HEK293 (cell line): ENCODE results near the gene KCNJ16.

ENCODE experiments used
- CTCF ChIA-PET: fragments of 350-600 bp; formaldehyde crosslinking; extraction: SDS; loops from one replicate; lab custom pipeline; 2021; ENCODE audit warnings: antibody characterized with exemption; lab: Yijun Ruan, JAX
- POLR2A ChIA-PET: fragments of 300-600 bp; formaldehyde crosslinking; extraction: SDS; loops from one replicate; lab custom pipeline; 2020; ENCODE audit warnings: antibody characterized with exemption, inconsistent platforms; lab: Yijun Ruan, JAX
- H3K27ac ChIP-seq: fragments of 200-500 bp; sonication (Bioruptor generic); 2 replicates; pipeline ENCODE4 v1.5.1; 2014; ENCODE audit warnings: low read depth, low read length, control low read depth, inconsistent platforms; ENCODE audit errors: extremely low read depth
- H3K36me3 ChIP-seq, 2 experiments: fragments of 200-500 bp in 1 of 2; sonication (Bioruptor generic) in 1 of 2; 1 replicate in 1 of 2; 2 replicates in 1 of 2; pipeline ENCODE4 v1.5.1; 2014 to 2017; ENCODE audit warnings: inconsistent platforms in 2 of 2, low read length in 2 of 2; ENCODE audit not compliant: control insufficient read depth in 2 of 2, insufficient read depth in 1 of 2
- H3K4me1 ChIP-seq: fragments of 200-500 bp; sonication (Bioruptor generic); 2 replicates; pipeline ENCODE4 v1.5.1; 2014; ENCODE audit warnings: mild to moderate bottlenecking, low read length, inconsistent platforms; ENCODE audit not compliant: control insufficient read depth, insufficient read depth
- H3K4me3 ChIP-seq: 2 replicates; pipeline ENCODE4 v1.5.1; 2011; ENCODE audit warnings: low read depth, mild to moderate bottlenecking, control low read depth, low read length, moderate library complexity
- H3K9me3 ChIP-seq: fragments of 200-500 bp; sonication (Bioruptor generic); 2 replicates; pipeline ENCODE4 v1.5.1; 2014; ENCODE audit warnings: low read depth, low read length, inconsistent platforms; ENCODE audit not compliant: control insufficient read depth, insufficient read depth
- KLF1 ChIP-seq: fragments of 450-650 bp; formaldehyde crosslinking; IDR thresholded peaks from 2 replicates; pipeline ENCODE4 v1.5.1; 2016; ENCODE audit warnings: missing biosample characterization, missing genetic modification characterization
- PRDM10 ChIP-seq: fragments of 450-650 bp; formaldehyde crosslinking; IDR thresholded peaks from 2 replicates; pipeline ENCODE4 v1.5.1; 2016; ENCODE audit warnings: missing biosample characterization, missing genetic modification characterization
- PRDM6 ChIP-seq: fragments of 450-650 bp; formaldehyde crosslinking; IDR thresholded peaks from 2 replicates; pipeline ENCODE4 v1.5.1; 2017; ENCODE audit warnings: missing biosample characterization, missing genetic modification characterization
- SCRT1 ChIP-seq: fragments of 450-650 bp; formaldehyde crosslinking; IDR thresholded peaks from 2 replicates; pipeline ENCODE4 v1.5.1; 2016; ENCODE audit warnings: missing biosample characterization, missing genetic modification characterization, borderline replicate concordance
- YY2 ChIP-seq: fragments of 450-650 bp; formaldehyde crosslinking; IDR thresholded peaks from 2 replicates; pipeline ENCODE4 v1.5.1; 2016; ENCODE audit warnings: missing biosample characterization, missing genetic modification characterization
- ZBTB11 ChIP-seq: fragments of 450-650 bp; formaldehyde crosslinking; conservative IDR thresholded peaks from 2 replicates; pipeline ENCODE4 v1.5.1; 2016; ENCODE audit warnings: low read depth, missing biosample characterization, missing genetic modification characterization
- ZFP3 ChIP-seq: fragments of 450-650 bp; formaldehyde crosslinking; IDR thresholded peaks from 2 replicates; pipeline ENCODE4 v1.5.1; 2016; ENCODE audit warnings: low read depth, missing biosample characterization, missing genetic modification characterization
- ZNF112 ChIP-seq: fragments of 450-650 bp; formaldehyde crosslinking; IDR thresholded peaks from 2 replicates; pipeline ENCODE4 v1.5.0; 2017; ENCODE audit warnings: missing biosample characterization, missing genetic modification characterization
- ZNF121 ChIP-seq: fragments of 450-650 bp; formaldehyde crosslinking; IDR thresholded peaks from 2 replicates; pipeline ENCODE4 v1.5.1; 2016; ENCODE audit warnings: missing biosample characterization, missing genetic modification characterization
- ZNF157 ChIP-seq: fragments of 450-650 bp; formaldehyde crosslinking; IDR thresholded peaks from 2 replicates; pipeline ENCODE4 v1.5.1; 2016; ENCODE audit warnings: missing biosample characterization, missing genetic modification characterization
- ZNF19 ChIP-seq: fragments of 450-650 bp; formaldehyde crosslinking; IDR thresholded peaks from 2 replicates; pipeline ENCODE4; 2016; ENCODE audit warnings: missing biosample characterization, missing genetic modification characterization, low read depth
- ZNF341 ChIP-seq: fragments of 450-650 bp; formaldehyde crosslinking; IDR thresholded peaks from 2 replicates; pipeline ENCODE4; 2016; ENCODE audit warnings: low read depth, missing biosample characterization, missing genetic modification characterization
- ZNF426 ChIP-seq: fragments of 450-650 bp; formaldehyde crosslinking; IDR thresholded peaks from 2 replicates; pipeline ENCODE4 v1.5.1; 2017; ENCODE audit warnings: missing biosample characterization, missing genetic modification characterization, mild to moderate bottlenecking, inconsistent platforms, moderate library complexity
- ZNF501 ChIP-seq: fragments of 450-650 bp; formaldehyde crosslinking; IDR thresholded peaks from 2 replicates; pipeline ENCODE4 v1.5.1; 2016; ENCODE audit warnings: missing biosample characterization, missing genetic modification characterization
- ZNF561 ChIP-seq: fragments of 450-650 bp; IDR thresholded peaks from 2 replicates; pipeline ENCODE4 v1.5.1; 2018; ENCODE audit warnings: missing biosample characterization, missing genetic modification characterization, borderline replicate concordance
- ZNF571 ChIP-seq: fragments of 450-650 bp; formaldehyde crosslinking; IDR thresholded peaks from 2 replicates; pipeline ENCODE4 v1.5.0; 2017; ENCODE audit warnings: missing biosample characterization, missing genetic modification characterization
- ZNF580 ChIP-seq: fragments of 450-650 bp; formaldehyde crosslinking; IDR thresholded peaks from 2 replicates; pipeline ENCODE4 v1.5.1; 2016; ENCODE audit warnings: missing biosample characterization, missing genetic modification characterization
- ZNF610 ChIP-seq: fragments of 450-650 bp; formaldehyde crosslinking; IDR thresholded peaks from 2 replicates; pipeline ENCODE4 v1.5.1; 2016; ENCODE audit warnings: missing biosample characterization, missing genetic modification characterization, borderline replicate concordance
- ZNF658 ChIP-seq: fragments of 450-650 bp; formaldehyde crosslinking; IDR thresholded peaks from 2 replicates; pipeline ENCODE4; 2016; ENCODE audit warnings: missing biosample characterization, missing genetic modification characterization
- ZNF707 ChIP-seq: fragments of 450-650 bp; formaldehyde crosslinking; IDR thresholded peaks from 2 replicates; pipeline ENCODE4 v1.5.1; 2016; ENCODE audit warnings: missing biosample characterization, missing genetic modification characterization
- ZNF785 ChIP-seq: fragments of 450-650 bp; formaldehyde crosslinking; IDR thresholded peaks from 2 replicates; pipeline ENCODE4 v1.5.1; 2016; ENCODE audit warnings: missing biosample characterization, missing genetic modification characterization
- ZNF792 ChIP-seq: fragments of 450-650 bp; formaldehyde crosslinking; IDR thresholded peaks from 2 replicates; pipeline ENCODE4 v1.5.1; 2016; ENCODE audit warnings: missing biosample characterization, missing genetic modification characterization
- ZNF837 ChIP-seq: fragments of 450-650 bp; formaldehyde crosslinking; IDR thresholded peaks from 2 replicates; pipeline ENCODE4 v1.5.1; 2016; ENCODE audit warnings: missing biosample characterization, missing genetic modification characterization
- TF ChIP-seq, protein P1 (sequence below): fragments of 450-650 bp; formaldehyde crosslinking; IDR thresholded peaks from 2 replicates; pipeline ENCODE4 v1.5.1; 2016; ENCODE audit warnings: missing biosample characterization, missing genetic modification characterization

KCNJ16 gene

GRCh38 chr17:70060415-70060814, 14.6 kb upstream of the KCNJ16 start (continued):
- no peak for TF ChIP-seq ZBTB11 (tag by site-specific recombination)

- TF ChIP-seq ZNF561 (tag by site-specific recombination) (no peak), ZNF157 (tag by site-specific recombination) (no peak), KLF1 (tag by site-specific recombination) (no peak), ZNF19 (tag by site-specific recombination) (no peak), ZNF341 (tag by site-specific recombination) (no peak), ZNF792 (no peak), ZNF580 (tag by site-specific recombination) (no peak), ZNF121 (tag by site-specific recombination) (no peak), YY2 (no peak), ZNF610 (tag by site-specific recombination) (no peak), ZNF112 (no peak), ZNF785 (no peak), ZNF707 (no peak), ZFP3 (tag by site-specific recombination) (no peak)
- TF ChIP-seq, protein P1, sequence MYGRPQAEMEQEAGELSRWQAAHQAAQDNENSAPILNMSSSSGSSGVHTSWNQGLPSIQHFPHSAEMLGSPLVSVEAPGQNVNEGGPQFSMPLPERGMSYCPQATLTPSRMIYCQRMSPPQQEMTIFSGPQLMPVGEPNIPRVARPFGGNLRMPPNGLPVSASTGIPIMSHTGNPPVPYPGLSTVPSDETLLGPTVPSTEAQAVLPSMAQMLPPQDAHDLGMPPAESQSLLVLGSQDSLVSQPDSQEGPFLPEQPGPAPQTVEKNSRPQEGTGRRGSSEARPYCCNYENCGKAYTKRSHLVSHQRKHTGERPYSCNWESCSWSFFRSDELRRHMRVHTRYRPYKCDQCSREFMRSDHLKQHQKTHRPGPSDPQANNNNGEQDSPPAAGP (tag by site-specific recombination), result no peak
- no peak overlapping the region for H3K4me3 ChIP-seq
- CTCF ChIA-PET, result no interaction called here
- no peak overlapping the region for H3K27ac ChIP-seq
- no peaks in the 10 kb centered on the region for H3K9me3 ChIP-seq
- H3K4me1 ChIP-seq, result peaks cover 11% of the 10 kb centered on the region; the same call in 1 of the 2 replicates
- POLR2A ChIA-PET, result interaction anchor here (0.7 kb wide), 1 partner anchor 1275 kb away, joined by 3 read pairs; no protein-coding TSS in a partner anchor
- no peaks in the 10 kb centered on the region for H3K36me3 ChIP-seq
Observed at GRCh38 chr17:70067134-70067533, 7.9 kb upstream of the KCNJ16 start.

GRCh38 chr17:70070305-70071027, 4.6 kb upstream of the KCNJ16 start:
- ChIA-PET CTCF (interaction anchor here (0.7 kb wide), 1 partner anchor 72 kb away, joined by 3 read pairs; no protein-coding TSS in a partner anchor), POLR2A (no interaction called here)
- H3K36me3 ChIP-seq, result no peaks in the 10 kb centered on the region
- H3K4me1 ChIP-seq, result peaks cover 11% of the 10 kb centered on the region; the same call in 1 of the 2 replicates
- no peaks in the 10 kb centered on the region for H3K9me3 ChIP-seq
- no peak overlapping the region for H3K27ac ChIP-seq
- no peak overlapping the region for H3K4me3 ChIP-seq
- TF ChIP-seq PRDM10 (tag by site-specific recombination) (peak; percentile 23; the same call in 1 of the 2 replicates), ZNF426 (tag by site-specific recombination) (no peak), SCRT1 (tag by site-specific recombination) (no peak), ZNF571 (tag by site-specific recombination) (no peak), ZNF501 (tag by site-specific recombination) (no peak), ZNF658 (tag by site-specific recombination) (no peak), PRDM6 (peak; percentile 87), ZNF837 (no peak)
